ENCODE measurements around the gene FBXL4.
"Not testable (repeated sequence)": the region's sequence is repeated elsewhere in the genome, so short reads cannot be mapped to it uniquely, and the experiment has no call there.

Gene FBXL4

GRCh38 chr6:98945311-98946115 lies 2.2 kb downstream of the FBXL4 start:
- no peak for DNase-seq

GRCh38 chr6:98944598-98945081 lies 3.1 kb downstream of the FBXL4 start:
- no peak for DNase-seq

- no peak for DNase-seq
Observed at GRCh38 chr6:98944168-98944567, 3.6 kb downstream of the FBXL4 start.

GRCh38 chr6:98942263-98942803 lies 5.4 kb downstream of the FBXL4 start:
- DNase-seq = no peak

- no peak for DNase-seq
Observed at GRCh38 chr6:98941319-98941718, 6.4 kb downstream of the FBXL4 start.

GRCh38 chr6:98937351-98937750 lies 10.4 kb downstream of the FBXL4 start:
- DNase-seq = no peak

GRCh38 chr6:98932381-98932780 lies 15.4 kb downstream of the FBXL4 start:
- no peak for DNase-seq

- DNase-seq = no peak
Observed at GRCh38 chr6:98931696-98932095, 16.1 kb downstream of the FBXL4 start.

- no peak for DNase-seq
Observed at GRCh38 chr6:98929498-98930060, 18.2 kb downstream of the FBXL4 start.

GRCh38 chr6:98928688-98929087 lies 19.1 kb downstream of the FBXL4 start:
- no peak for DNase-seq

- DNase-seq = no peak
Observed at GRCh38 chr6:98927534-98927933, 20.2 kb downstream of the FBXL4 start.

GRCh38 chr6:98925831-98926230 lies 21.9 kb downstream of the FBXL4 start:
- DNase-seq = no peak

GRCh38 chr6:98924647-98925046 lies 23.1 kb downstream of the FBXL4 start:
- no peak for DNase-seq

GRCh38 chr6:98920904-98921431 lies 26.8 kb downstream of the FBXL4 start:
- no peak for DNase-seq

- DNase-seq = not testable (repeated sequence)
Observed at GRCh38 chr6:98910946-98911345, 36.8 kb downstream of the FBXL4 start.

- no peak for DNase-seq
Observed at GRCh38 chr6:98909236-98909635, 38.5 kb downstream of the FBXL4 start.

GRCh38 chr6:98906342-98906741 lies 41.4 kb downstream of the FBXL4 start:
- not testable (repeated sequence) for DNase-seq

- DNase-seq = no peak
Observed at GRCh38 chr6:98905759-98906158, 42.0 kb downstream of the FBXL4 start.

GRCh38 chr6:98904096-98904495 lies 43.6 kb downstream of the FBXL4 start:
- DNase-seq = no peak

- DNase-seq = no peak
Observed at GRCh38 chr6:98900706-98901105, 47.0 kb downstream of the FBXL4 start.

GRCh38 chr6:98894810-98895209 lies 52.9 kb downstream of the FBXL4 start:
- no peak for DNase-seq

- no peak for DNase-seq
Observed at GRCh38 chr6:98887650-98888049, 60.1 kb downstream of the FBXL4 start.

- DNase-seq = no peak
Observed at GRCh38 chr6:98885330-98885729, 62.4 kb downstream of the FBXL4 start.

- peak; percentile 0 for DNase-seq
Observed at GRCh38 chr6:98880486-98880885, 67.3 kb downstream of the FBXL4 start.

All from NCI-H1694 treated with DMSO at 0.1 percent for 48 hours (cell line).